Activated naive CD8-positive, alpha-beta T cell treated with anti-CD3 and anti-CD28 coated beads, Interleukin-2, amount 50 U/mL, for 24 hours (primary cell): ENCODE measurements around the gene TEX52.
"Not testable (repeated sequence)": the region's sequence is repeated elsewhere in the genome, so short reads cannot be mapped to it uniquely, and the experiment has no call there.

Experiments
- ATAC-seq: fragments of 150-1000 bp; cut with Tn5 transposase; one replicate; pipeline ENCODE4 v1.10.0; 2021
- DNase-seq: peaks from one replicate; pipeline ENCODE4 v3.0.0; 2021
- H3K27ac Mint-ChIP-seq: one replicate; pipeline ENCODE4 v1.8.0; 2021; ENCODE audit warnings: mild to moderate bottlenecking, mixed read lengths
- H3K27me3 Mint-ChIP-seq: one replicate; pipeline ENCODE4 v1.8.0; 2021; ENCODE audit warnings: mixed read lengths
- H3K36me3 Mint-ChIP-seq: one replicate; pipeline ENCODE4 v1.8.0; 2021; ENCODE audit warnings: low read depth, mixed read lengths
- H3K4me1 Mint-ChIP-seq: one replicate; pipeline ENCODE4 v1.8.0; 2021; ENCODE audit warnings: mixed read lengths
- H3K4me3 Mint-ChIP-seq: one replicate; pipeline ENCODE4 v1.8.0; 2021; ENCODE audit warnings: mild to moderate bottlenecking, moderate library complexity, mixed read lengths
- H3K9me3 Mint-ChIP-seq: one replicate; pipeline ENCODE4 v1.8.0; 2021; ENCODE audit warnings: mixed read lengths

The TEX52 gene

DNA sequence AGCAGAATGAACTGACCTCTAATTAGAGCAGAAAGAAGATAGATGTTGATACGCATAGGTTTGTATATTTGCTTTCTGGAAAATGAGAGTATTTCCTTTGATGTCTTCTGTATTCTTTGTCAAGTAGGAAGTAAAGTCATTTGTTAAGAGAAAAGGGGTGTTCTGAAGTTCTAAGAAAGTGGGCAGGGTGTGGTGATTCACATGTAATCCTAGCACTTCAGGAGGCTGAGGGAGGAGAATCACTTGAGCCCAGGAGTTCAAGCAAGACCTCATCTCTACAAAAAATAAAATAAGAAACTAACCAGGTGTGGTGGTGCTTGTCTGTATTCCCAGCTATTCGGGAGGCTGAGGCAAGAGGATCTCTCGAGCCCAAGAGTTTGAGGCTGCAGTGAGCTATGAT lies 23.0 kb upstream of the TEX52 start:
- H3K4me3 Mint-ChIP-seq: peak overlapping the region; percentile 25
- ATAC-seq (peak; percentile 29), DNase-seq (no peak)
- H3K27me3 Mint-ChIP-seq: no peaks in the 10 kb centered on the region
- peak overlapping the region; percentile 73 for H3K27ac Mint-ChIP-seq
- peaks cover 37% of the 10 kb centered on the region for H3K4me1 Mint-ChIP-seq
- H3K36me3 Mint-ChIP-seq: peaks cover 37% of the 10 kb centered on the region
- H3K9me3 Mint-ChIP-seq: no peaks in the 10 kb centered on the region

DNA sequence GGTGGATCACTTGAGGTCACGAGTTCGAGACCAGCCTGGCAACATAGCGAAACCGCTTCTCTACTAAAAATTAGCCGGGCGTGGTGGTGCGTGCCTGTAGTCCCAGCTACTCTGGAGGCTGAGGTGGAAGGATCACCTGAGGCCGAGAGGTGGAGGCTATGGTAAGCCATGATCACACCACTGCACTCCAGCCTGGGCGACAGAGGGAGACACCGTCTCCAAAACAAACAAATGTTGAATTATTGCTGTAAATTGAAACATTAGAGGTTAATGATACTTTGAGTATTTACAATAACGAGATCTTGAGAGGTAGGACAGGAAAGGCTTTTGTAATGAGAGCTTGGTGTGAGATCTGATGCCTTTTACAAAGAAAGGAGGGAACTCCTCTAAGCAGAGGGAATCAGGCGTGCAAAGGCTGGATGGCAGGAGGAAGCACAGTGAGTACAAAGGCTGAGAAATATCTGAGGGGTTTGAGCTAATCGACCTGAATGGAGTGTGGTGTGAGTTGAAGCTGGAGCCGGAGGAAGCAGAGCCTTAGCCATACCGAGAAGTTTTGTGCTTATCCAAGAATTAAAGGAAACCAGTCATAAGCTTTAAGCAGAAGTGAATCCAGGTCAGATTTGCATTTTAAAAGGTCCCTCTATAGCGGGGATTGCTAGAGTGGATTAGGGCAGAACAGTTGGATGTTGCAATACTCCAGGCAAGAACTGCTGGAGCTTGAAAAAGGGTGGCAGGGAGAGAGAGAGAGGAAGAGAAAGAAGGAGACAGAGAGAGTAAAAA lies 21.3 kb upstream of the TEX52 start:
- H3K9me3 Mint-ChIP-seq: no peaks in the 10 kb centered on the region

DNA sequence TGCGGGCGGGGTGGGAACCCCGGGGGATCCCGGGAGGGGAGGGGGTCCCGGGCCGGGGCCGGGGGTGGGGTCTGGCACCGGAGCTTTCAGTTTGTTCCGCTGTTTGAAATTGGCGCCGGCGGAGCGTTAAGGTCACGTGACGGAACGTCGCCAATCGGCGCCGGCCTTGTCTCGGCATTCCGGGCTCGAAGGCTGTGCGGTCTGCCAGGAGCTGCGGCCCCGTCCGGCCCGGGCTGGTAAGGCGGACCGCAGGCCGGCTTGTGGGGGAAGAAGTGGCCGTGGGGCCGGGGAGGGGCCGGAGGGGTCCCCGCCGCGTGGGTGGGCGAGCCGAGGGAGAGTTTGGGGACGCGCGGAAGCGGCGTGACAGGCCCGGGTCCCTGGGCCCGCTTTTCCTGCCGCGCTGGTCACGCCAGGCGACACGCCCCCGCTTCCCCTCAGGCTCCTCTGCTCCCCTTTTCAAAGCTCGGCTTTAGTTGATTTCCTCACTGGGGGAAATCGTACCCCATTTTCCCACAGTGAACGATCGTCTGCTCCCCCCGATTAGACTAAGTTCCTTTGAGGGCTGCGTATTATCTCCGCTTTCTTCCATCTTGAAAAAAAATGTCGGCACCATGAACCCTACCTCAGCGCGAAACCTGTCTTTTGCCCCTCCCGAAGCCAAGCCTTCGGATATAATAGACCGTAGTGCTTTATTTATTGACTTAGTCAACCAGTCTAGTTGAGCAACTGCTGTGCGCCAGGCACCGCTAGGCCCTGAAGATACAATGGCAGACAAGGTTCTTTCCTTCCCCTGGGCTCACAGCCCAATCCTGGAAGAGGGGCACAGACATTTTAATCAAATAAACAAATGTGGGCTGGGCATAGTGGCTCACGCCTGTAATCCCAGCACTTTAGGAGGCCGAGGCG lies 20.5 kb upstream of the TEX52 start, which contains the start of the genes FOXM1 and RHNO1:
Gene FOXM1, minus strand, starts transcription at position 128 of the 906 bp plus-strand sequence. CDS start 2,696 bp downstream, outside the sequence.
Gene RHNO1, plus strand, starts transcription at position 177 of the 906 bp plus-strand sequence. CDS start 8,144 bp downstream, outside the sequence.
- Mint-ChIP-seq H3K9me3 (no peaks in the 10 kb centered on the region), H3K36me3 (peaks cover 43% of the 10 kb centered on the region), H3K4me3 (peak within 1 kb of the TSS; percentile 99), H3K27me3 (no peaks in the 10 kb centered on the region), H3K27ac (peak within 1 kb of the TSS; percentile 97), H3K4me1 (peaks cover 34% of the 10 kb centered on the region)
- peak; percentile 88 for DNase-seq
- peak; percentile 76 for ATAC-seq

More for the DNA sequence above, 21.3 kb upstream of the TEX52 start:
- DNase-seq: no peak
- Mint-ChIP-seq H3K27ac (peak overlapping the region; percentile 97), H3K4me1 (peaks cover 34% of the 10 kb centered on the region), H3K4me3 (peak overlapping the region; percentile 99), H3K27me3 (no peaks in the 10 kb centered on the region), H3K36me3 (peaks cover 42% of the 10 kb centered on the region)
- ATAC-seq: no peak

DNA sequence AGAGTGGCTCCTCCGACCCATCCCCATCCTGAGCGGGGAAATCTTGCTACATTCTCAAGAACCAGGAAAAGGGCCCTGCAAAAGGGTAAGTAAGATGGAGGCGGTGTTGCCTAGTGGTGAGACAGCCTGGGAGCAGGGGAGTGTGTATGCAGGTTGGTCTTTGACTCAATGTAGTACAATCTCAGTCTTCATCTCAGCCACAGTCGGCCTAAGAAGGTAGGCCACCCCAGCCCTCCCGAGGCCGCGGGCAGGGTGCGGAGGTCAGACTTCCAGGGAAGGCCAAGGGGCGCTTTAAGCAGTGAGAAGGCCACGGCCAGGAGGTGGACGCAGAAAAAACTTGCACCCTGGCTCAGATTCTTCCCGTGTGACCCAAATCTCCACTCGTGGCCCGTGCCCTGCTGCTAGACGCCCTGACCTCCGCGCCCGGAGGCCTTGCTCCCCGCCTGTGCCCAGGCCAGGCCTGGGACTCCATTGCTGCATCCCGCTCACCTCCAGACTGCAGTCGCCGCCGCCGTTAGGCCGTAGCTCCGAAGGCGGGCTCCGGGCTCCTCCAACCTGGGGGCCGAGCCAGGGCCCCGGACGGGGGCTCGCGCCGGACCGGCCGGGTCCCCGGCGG lies 19.7 kb upstream of the TEX52 start:
- DNase-seq: peak; percentile 36
- Mint-ChIP-seq H3K27me3 (no peaks in the 10 kb centered on the region), H3K4me3 (peak overlapping the region; percentile 99), H3K36me3 (peaks cover 47% of the 10 kb centered on the region), H3K4me1 (peaks cover 32% of the 10 kb centered on the region), H3K9me3 (no peaks in the 10 kb centered on the region), H3K27ac (peak overlapping the region; percentile 97)
- peak; percentile 70 for ATAC-seq

DNA sequence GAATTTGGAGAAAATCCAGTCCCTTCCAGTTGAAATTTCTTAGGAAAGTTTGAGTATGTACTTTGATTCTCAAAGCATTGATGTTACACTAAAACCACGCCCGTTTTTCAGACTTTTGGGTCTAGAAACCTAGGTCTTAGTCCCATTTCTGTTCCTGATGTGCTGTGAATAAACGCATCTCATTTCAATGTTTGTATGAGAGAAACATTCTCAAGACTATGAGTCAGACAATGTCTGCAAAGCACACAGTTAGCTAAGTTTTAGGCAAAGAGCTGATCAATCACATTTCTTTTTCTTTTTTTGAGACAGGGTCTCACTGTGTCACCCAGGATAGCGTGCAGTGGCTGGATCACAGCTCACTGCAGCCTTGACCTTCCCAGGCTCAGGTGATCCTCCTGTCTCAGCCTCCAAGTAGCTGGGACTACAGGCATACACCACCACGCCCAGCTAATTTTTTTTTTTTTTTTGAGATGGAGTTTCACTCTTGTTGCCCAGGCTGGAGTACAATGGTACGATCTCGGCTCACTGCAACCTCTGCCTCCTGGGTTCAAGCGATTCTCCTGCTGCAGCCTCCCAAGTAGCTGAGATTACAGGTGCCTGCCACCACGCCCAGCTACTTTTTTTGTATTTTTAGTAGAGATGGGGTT lies 12.3 kb upstream of the TEX52 start:
- DNase-seq, H3K9me3 Mint-ChIP-seq, H3K27me3 Mint-ChIP-seq, H3K4me3 Mint-ChIP-seq, H3K27ac Mint-ChIP-seq, ATAC-seq: not testable (repeated sequence)
- peaks cover 19% of the 10 kb centered on the region for H3K4me1 Mint-ChIP-seq
- peaks cover 54% of the 10 kb centered on the region for H3K36me3 Mint-ChIP-seq

DNA sequence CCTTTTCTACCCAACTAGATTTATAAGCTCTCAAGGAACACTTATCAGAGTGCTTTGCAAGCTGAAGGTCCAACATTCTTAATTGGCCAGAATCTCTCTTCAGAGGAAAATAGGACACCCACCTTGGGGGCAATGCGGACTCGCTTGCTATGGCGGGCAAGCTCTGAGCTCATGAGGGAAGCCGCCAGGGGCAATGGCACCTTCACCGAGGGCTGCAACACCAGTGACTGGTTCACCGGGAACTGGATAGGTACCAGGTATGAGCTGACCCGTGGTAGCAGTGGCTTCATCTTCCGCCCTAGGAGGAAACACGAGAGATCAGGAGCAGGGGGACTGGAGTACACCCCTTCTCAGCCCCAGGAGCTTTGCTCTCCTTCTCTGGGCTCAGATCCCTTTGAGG lies 7.4 kb upstream of the TEX52 start:
- Mint-ChIP-seq H3K27me3 (no peaks in the 10 kb centered on the region), H3K27ac (no peak overlapping the region), H3K9me3 (no peaks in the 10 kb centered on the region), H3K36me3 (peaks cover 63% of the 10 kb centered on the region), H3K4me1 (peaks cover 19% of the 10 kb centered on the region), H3K4me3 (no peak overlapping the region)
- no peak for DNase-seq
- ATAC-seq: no peak

DNA sequence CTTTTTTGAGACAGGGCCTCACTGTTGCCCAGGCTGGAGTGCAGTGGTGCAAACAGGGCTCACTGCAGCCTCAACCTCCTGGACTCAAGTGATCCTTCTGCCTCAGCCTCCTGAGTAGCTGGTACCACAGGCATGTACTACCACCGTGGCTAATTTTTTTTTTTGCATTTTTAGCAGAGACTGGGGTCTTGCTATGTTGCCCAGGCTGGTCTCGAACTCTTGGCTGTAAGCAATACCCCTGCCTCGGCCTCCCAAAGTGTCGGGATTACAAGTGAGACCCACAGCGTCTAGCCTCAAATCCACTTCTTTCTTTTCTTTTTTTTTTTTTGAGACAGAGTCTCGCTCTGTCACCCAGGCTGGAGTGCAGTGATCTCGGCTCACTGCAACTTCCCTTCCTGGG lies 6.6 kb upstream of the TEX52 start:
- H3K27me3 Mint-ChIP-seq, H3K4me3 Mint-ChIP-seq, ATAC-seq, H3K9me3 Mint-ChIP-seq, H3K27ac Mint-ChIP-seq, DNase-seq: not testable (repeated sequence)
- H3K36me3 Mint-ChIP-seq: peaks cover 61% of the 10 kb centered on the region
- H3K4me1 Mint-ChIP-seq: peaks cover 13% of the 10 kb centered on the region

DNA sequence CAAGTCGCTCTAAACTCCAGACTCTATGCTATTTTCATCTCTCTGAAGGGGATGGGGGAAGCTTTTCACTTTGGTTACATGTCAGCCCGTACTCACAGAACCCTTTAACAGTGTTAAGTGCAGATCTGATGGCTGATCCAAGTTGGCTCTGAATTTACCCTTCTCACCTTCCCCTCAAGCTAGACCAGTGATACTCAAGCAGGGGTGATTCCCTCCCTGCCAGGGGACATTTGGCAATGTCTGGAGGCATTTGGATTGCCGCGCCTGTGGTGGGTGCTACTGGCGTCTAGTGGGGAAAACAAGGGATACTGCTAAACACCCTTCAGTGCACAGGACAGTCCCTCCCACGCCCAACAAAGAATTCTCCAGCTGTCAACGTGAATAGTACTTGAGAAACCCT lies 6.0 kb upstream of the TEX52 start:
- no peak overlapping the region for H3K27ac Mint-ChIP-seq
- DNase-seq (no peak), ATAC-seq (no peak)
- peaks cover 61% of the 10 kb centered on the region for H3K36me3 Mint-ChIP-seq
- H3K27me3 Mint-ChIP-seq: no peaks in the 10 kb centered on the region
- H3K4me1 Mint-ChIP-seq: peaks cover 8% of the 10 kb centered on the region
- H3K9me3 Mint-ChIP-seq: no peaks in the 10 kb centered on the region
- no peak overlapping the region for H3K4me3 Mint-ChIP-seq

DNA sequence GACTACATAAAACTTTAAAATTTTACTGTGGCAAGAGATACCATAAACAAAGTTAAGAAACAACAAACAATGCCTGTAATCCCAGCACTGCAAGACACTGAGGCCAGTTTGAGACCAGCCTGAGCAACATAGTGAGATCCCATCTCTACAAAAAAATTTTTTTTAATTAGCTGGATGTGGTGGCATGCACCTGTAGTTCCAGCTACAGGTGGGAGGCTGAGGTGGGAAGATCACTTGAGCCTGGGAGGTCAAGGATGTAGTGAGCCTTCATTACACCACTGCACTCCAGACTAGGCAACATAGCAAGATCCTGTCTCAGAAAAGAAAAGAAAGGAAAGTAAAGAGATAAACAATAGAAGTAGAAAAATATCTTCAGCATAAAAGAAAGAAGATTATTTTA lies 3.3 kb upstream of the TEX52 start:
- peaks cover 1% of the 10 kb centered on the region for H3K4me1 Mint-ChIP-seq
- peaks cover 45% of the 10 kb centered on the region for H3K36me3 Mint-ChIP-seq
- H3K27me3 Mint-ChIP-seq: no peaks in the 10 kb centered on the region
- ATAC-seq (no peak), DNase-seq (no peak)
- H3K4me3 Mint-ChIP-seq: no peak overlapping the region
- H3K9me3 Mint-ChIP-seq: no peaks in the 10 kb centered on the region
- no peak overlapping the region for H3K27ac Mint-ChIP-seq

DNA sequence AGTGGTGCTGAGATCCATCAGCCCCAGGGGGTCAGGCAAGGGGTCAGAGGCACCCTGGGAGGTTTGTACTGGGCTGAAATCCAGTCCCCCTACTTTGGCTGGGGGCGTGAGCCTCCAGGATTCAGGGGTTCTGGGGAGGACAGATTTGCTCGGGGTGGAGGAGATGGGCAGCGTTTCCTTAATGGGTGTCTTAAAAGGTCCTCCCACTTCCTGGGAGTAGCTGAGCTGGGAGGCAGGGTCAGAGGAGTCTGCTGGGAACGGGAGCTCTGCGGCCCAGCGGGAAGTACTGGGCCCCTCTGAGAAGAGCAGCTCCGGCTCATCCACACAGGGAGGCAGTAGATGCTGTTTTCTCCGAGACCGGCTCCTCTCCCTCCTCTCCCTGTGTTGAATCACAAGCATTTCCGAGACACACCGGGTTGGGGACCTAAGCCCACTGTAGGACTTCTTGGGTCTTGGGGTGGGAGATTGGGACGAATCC lies 2.1 kb upstream of the TEX52 start:
- H3K4me1 Mint-ChIP-seq: peaks cover 1% of the 10 kb centered on the region

DNA sequence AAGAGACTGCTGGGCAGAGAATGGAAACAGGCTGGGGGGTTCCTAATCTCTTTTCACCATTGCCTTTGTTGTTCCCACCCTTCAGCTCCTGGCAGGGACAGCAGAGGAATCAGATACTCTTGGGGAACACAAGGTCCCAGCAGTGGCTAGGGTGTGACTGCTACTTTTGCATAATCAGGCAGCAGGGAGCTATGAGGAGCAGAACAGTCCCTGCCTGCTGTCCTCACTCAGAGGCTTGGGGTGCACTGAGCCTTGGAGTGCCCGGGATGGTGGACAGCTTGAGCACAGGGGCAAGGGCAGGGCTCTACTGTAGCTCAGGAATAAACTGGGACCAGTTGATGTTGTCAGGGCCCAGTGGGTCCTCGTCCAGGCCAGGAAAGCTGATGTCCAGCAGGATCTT lies 1.5 kb upstream of the TEX52 start:
- H3K4me3 Mint-ChIP-seq: no peak overlapping the region
- no peaks in the 10 kb centered on the region for H3K27me3 Mint-ChIP-seq
- peaks cover 35% of the 10 kb centered on the region for H3K36me3 Mint-ChIP-seq
- peaks cover 1% of the 10 kb centered on the region for H3K4me1 Mint-ChIP-seq
- no peak overlapping the region for H3K27ac Mint-ChIP-seq
- no peak for DNase-seq
- no peak for ATAC-seq
- no peaks in the 10 kb centered on the region for H3K9me3 Mint-ChIP-seq

More for the DNA sequence above, 2.1 kb upstream of the TEX52 start:
- Mint-ChIP-seq H3K36me3 (peaks cover 37% of the 10 kb centered on the region), H3K27ac (no peak overlapping the region), H3K27me3 (no peaks in the 10 kb centered on the region), H3K9me3 (no peaks in the 10 kb centered on the region), H3K4me3 (no peak overlapping the region)
- DNase-seq (no peak), ATAC-seq (no peak)

DNA sequence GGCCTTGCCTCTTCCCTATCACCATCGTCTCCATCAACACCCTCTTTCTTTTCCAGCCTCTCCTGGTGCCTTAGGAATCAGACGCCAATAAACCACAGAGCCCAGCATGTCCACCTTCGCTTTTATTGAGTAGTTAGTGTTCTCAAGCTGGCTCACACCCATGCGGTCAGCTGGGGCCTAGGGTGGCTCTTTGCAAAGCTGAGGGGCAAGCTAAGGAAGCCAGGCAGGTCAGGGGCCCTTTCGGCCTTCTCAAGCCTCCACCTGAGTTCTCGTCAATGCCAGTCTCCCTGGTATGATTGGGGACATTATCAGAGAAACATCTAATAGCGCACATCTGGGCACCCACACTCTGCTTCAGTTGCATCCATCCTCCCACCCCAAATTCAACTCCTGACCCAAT lies 737 bp upstream of the TEX52 start:
- Mint-ChIP-seq H3K4me1 (peaks cover 1% of the 10 kb centered on the region), H3K27me3 (no peaks in the 10 kb centered on the region), H3K27ac (no peak overlapping the region), H3K4me3 (no peak overlapping the region), H3K9me3 (no peaks in the 10 kb centered on the region), H3K36me3 (peaks cover 31% of the 10 kb centered on the region)
- ATAC-seq (no peak), DNase-seq (no peak)

DNA sequence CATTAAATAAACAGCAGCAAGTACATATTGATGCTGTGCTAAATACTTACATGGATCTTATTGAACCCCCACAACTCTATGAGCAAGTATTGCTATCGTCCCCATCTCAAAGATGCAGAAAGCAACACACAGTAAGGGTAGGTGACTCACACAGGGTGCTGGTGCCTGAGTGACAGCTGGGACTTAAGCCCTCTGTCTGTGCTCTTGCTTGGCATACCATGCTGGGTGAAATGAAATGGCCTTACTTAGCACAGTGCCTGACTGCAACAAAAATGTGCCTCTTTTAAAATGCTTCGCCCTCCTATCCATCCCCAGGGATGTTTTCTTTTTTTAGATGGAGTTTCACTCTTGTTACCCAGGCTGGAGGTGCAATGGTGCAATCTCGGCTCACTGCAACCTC lies 788 bp downstream of the TEX52 start:
- Mint-ChIP-seq H3K9me3 (no peaks in the 10 kb centered on the region), H3K4me1 (peaks cover 1% of the 10 kb centered on the region), H3K27ac (no peak overlapping the region), H3K4me3 (no peak overlapping the region), H3K27me3 (no peaks in the 10 kb centered on the region), H3K36me3 (peaks cover 23% of the 10 kb centered on the region)
- DNase-seq (no peak), ATAC-seq (no peak)

DNA sequence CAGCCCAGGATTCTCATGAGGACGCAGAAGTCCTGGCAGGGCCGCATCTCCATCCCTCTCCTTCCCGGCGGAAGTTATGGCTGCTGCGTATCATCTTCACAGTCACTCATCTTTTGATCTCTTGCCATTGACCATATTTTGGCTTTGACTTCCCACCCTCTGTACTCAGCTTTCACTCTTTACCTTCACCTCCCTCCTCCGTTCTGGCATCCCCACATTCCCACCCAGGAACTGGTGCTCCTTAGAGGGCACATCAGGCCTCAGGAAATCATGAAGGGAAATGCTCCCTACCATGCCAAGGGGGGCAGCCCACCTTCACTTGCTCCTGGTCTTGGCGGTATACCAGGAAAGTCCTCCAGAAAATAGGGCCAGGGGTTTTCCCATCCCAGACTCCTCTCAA lies 1.3 kb downstream of the TEX52 start:
- Mint-ChIP-seq H3K4me1 (peaks cover 1% of the 10 kb centered on the region), H3K27me3 (no peaks in the 10 kb centered on the region), H3K27ac (no peak overlapping the region), H3K36me3 (peaks cover 22% of the 10 kb centered on the region), H3K9me3 (no peaks in the 10 kb centered on the region), H3K4me3 (no peak overlapping the region)
- DNase-seq (no peak), ATAC-seq (no peak)
